ENCODE measurements around the gene GALNS. TPM values are rescaled to one million over a fixed set of nuclear protein-coding genes. Genes with fewer than 3 reads are reported as not detected.

The GALNS gene
- total and polyA plus RNA-seq, 2 of the 13 experiments (the other 11 are each of a cell fraction or from before 2014, with no cell fraction given), result 9.2 to 9.8 TPM

DNA sequence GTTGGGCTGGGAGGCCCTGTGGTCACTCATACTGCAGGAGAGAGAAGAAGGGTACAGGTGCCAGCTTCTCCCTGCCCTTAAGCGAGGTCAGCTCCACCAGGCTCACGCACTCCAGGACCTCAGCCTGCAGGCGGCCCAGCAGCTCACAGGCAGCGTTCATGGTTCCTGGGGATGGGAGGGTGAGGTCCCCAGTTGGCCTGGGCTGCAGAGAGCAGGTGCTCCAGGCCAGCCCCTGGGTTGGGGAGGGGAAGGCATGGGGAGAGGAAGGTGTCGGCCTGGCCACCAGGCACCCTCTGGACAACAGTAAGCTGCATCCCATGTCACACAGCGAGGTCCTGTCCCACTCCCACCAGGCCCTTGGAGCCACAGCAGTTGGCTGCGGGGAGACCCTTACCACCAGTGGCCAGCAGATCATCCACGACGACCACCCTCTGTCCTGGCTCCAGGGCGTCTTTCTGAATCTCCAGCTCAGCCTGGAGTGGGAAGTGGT lies 47.0 kb downstream of the GALNS start (continued):
- TF ChIP-seq, protein P1, sequence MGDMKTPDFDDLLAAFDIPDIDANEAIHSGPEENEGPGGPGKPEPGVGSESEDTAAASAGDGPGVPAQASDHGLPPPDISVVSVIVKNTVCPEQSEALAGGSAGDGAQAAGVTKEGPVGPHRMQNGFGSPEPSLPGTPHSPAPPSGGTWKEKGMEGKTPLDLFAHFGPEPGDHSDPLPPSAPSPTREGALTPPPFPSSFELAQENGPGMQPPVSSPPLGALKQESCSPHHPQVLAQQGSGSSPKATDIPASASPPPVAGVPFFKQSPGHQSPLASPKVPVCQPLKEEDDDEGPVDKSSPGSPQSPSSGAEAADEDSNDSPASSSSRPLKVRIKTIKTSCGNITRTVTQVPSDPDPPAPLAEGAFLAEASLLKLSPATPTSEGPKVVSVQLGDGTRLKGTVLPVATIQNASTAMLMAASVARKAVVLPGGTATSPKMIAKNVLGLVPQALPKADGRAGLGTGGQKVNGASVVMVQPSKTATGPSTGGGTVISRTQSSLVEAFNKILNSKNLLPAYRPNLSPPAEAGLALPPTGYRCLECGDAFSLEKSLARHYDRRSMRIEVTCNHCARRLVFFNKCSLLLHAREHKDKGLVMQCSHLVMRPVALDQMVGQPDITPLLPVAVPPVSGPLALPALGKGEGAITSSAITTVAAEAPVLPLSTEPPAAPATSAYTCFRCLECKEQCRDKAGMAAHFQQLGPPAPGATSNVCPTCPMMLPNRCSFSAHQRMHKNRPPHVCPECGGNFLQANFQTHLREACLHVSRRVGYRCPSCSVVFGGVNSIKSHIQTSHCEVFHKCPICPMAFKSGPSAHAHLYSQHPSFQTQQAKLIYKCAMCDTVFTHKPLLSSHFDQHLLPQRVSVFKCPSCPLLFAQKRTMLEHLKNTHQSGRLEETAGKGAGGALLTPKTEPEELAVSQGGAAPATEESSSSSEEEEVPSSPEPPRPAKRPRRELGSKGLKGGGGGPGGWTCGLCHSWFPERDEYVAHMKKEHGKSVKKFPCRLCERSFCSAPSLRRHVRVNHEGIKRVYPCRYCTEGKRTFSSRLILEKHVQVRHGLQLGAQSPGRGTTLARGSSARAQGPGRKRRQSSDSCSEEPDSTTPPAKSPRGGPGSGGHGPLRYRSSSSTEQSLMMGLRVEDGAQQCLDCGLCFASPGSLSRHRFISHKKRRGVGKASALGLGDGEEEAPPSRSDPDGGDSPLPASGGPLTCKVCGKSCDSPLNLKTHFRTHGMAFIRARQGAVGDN (CRISPR knock-in tag; IDR thresholded peaks at IDR 0.05), result no peak
- TF ChIP-seq, protein P2, sequence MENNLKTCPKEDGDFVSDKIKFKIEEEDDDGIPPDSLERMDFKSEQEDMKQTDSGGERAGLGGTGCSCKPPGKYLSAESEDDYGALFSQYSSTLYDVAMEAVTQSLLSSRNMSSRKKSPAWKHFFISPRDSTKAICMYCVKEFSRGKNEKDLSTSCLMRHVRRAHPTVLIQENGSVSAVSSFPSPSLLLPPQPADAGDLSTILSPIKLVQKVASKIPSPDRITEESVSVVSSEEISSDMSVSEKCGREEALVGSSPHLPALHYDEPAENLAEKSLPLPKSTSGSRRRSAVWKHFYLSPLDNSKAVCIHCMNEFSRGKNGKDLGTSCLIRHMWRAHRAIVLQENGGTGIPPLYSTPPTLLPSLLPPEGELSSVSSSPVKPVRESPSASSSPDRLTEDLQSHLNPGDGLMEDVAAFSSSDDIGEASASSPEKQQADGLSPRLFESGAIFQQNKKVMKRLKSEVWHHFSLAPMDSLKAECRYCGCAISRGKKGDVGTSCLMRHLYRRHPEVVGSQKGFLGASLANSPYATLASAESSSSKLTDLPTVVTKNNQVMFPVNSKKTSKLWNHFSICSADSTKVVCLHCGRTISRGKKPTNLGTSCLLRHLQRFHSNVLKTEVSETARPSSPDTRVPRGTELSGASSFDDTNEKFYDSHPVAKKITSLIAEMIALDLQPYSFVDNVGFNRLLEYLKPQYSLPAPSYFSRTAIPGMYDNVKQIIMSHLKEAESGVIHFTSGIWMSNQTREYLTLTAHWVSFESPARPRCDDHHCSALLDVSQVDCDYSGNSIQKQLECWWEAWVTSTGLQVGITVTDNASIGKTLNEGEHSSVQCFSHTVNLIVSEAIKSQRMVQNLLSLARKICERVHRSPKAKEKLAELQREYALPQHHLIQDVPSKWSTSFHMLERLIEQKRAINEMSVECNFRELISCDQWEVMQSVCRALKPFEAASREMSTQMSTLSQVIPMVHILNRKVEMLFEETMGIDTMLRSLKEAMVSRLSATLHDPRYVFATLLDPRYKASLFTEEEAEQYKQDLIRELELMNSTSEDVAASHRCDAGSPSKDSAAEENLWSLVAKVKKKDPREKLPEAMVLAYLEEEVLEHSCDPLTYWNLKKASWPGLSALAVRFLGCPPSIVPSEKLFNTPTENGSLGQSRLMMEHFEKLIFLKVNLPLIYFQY (CRISPR knock-in tag; IDR thresholded peaks at IDR 0.05; ENCODE audit: borderline replicate concordance), result no peak
- TF ChIP-seq ARHGAP35 (CRISPR knock-in tag; IDR thresholded peaks at IDR 0.05; ENCODE audit: borderline replicate concordance) (no peak), ZBTB42 (CRISPR knock-in tag; IDR thresholded peaks at IDR 0.05) (0 out of 2 replicates have a peak, but pooled peaks have one; percentile 38), IRF2 (CRISPR knock-in tag; IDR thresholded peaks at IDR 0.05) (no peak), FOXM1 (CRISPR knock-in tag; IDR thresholded peaks at IDR 0.05) (no peak), TAF15 (IDR thresholded peaks at IDR 0.05; ENCODE audit: low read depth, low read length, poor library complexity, severe bottlenecking) (peak; percentile 41), RNF2 (conservative IDR thresholded peaks at IDR 0.05; ENCODE audit: low read depth) (no peak), ZSCAN20 (CRISPR knock-in tag; IDR thresholded peaks at IDR 0.05; ENCODE audit: borderline replicate concordance) (no peak), ZNF367 (CRISPR knock-in tag; IDR thresholded peaks at IDR 0.05; ENCODE audit: borderline replicate concordance) (no peak), HNF4A (CRISPR knock-in tag; IDR thresholded peaks at IDR 0.05) (no peak), LCORL (IDR thresholded peaks at IDR 0.05) (no peak), LCORL (CRISPR knock-in tag; IDR thresholded peaks at IDR 0.05) (no peak), AGO2 (optimal IDR thresholded peaks at IDR 0.05; ENCODE audit: low read depth, low read length) (peak; percentile 97), SNRNP70 (IDR thresholded peaks at IDR 0.05; ENCODE audit: low read depth, low read length) (no peak)
- TF ChIP-seq, protein P3, sequence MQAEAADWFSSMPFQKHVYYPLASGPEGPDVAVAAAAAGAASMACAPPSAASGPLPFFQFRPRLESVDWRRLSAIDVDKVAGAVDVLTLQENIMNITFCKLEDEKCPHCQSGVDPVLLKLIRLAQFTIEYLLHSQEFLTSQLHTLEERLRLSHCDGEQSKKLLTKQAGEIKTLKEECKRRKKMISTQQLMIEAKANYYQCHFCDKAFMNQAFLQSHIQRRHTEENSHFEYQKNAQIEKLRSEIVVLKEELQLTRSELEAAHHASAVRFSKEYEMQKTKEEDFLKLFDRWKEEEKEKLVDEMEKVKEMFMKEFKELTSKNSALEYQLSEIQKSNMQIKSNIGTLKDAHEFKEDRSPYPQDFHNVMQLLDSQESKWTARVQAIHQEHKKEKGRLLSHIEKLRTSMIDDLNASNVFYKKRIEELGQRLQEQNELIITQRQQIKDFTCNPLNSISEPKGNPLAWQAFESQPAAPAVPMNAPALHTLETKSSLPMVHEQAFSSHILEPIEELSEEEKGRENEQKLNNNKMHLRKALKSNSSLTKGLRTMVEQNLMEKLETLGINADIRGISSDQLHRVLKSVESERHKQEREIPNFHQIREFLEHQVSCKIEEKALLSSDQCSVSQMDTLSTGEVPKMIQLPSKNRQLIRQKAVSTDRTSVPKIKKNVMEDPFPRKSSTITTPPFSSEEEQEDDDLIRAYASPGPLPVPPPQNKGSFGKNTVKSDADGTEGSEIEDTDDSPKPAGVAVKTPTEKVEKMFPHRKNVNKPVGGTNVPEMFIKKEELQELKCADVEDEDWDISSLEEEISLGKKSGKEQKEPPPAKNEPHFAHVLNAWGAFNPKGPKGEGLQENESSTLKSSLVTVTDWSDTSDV (CRISPR knock-in tag; IDR thresholded peaks at IDR 0.05), result 0 out of 2 replicates have a peak, but pooled peaks have one; percentile 45
- TF ChIP-seq, protein P4, sequence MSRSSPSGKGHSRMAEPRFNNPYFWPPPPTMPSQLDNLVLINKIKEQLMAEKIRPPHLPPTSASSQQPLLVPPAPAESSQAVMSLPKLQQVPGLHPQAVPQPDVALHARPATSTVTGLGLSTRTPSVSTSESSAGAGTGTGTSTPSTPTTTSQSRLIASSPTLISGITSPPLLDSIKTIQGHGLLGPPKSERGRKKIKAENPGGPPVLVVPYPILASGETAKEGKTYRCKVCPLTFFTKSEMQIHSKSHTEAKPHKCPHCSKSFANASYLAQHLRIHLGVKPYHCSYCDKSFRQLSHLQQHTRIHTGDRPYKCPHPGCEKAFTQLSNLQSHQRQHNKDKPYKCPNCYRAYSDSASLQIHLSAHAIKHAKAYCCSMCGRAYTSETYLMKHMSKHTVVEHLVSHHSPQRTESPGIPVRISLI (CRISPR knock-in tag; IDR thresholded peaks at IDR 0.05; ENCODE audit: borderline replicate concordance), result no peak
- TF ChIP-seq, protein P5, sequence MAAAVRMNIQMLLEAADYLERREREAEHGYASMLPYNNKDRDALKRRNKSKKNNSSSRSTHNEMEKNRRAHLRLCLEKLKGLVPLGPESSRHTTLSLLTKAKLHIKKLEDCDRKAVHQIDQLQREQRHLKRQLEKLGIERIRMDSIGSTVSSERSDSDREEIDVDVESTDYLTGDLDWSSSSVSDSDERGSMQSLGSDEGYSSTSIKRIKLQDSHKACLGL (CRISPR knock-in tag; IDR thresholded peaks at IDR 0.05), result no peak
